NCI-H82 (cell line): Measurements from ENCODE around the gene BOK.

Source experiments
- DNase-seq: peaks from one replicate; lab custom pipeline; 2025; lab: John Stamatoyannopoulos, UW

BOK gene

GRCh38 chr2:241539616-241540374 lies 18.8 kb upstream of the BOK start:
- no peak for DNase-seq

- no peak for DNase-seq
Measured at GRCh38 chr2:241540401-241540770, 18.2 kb upstream of the BOK start.

GRCh38 chr2:241540771-241541561 lies 17.6 kb upstream of the BOK start:
- DNase-seq, result peak; percentile 83

- no peak for DNase-seq
Measured at GRCh38 chr2:241541564-241542277, 16.8 kb upstream of the BOK start.

GRCh38 chr2:241542278-241542605 lies 16.3 kb upstream of the BOK start:
- no peak for DNase-seq

- no peak for DNase-seq
Measured at GRCh38 chr2:241545106-241545505, 13.4 kb upstream of the BOK start.

- no peak for DNase-seq
Measured at GRCh38 chr2:241545523-241546473, 12.7 kb upstream of the BOK start.

- peak; percentile 55 for DNase-seq
Measured at GRCh38 chr2:241546771-241547498, 11.6 kb upstream of the BOK start.

- no peak for DNase-seq
Measured at GRCh38 chr2:241547781-241548450, 10.6 kb upstream of the BOK start.

- DNase-seq, result no peak
Measured at GRCh38 chr2:241548451-241548835, 10.1 kb upstream of the BOK start.

- DNase-seq, result no peak
Measured at GRCh38 chr2:241550616-241551580, 7.6 kb upstream of the BOK start.

- DNase-seq, result no peak
Measured at GRCh38 chr2:241551599-241551997, 6.9 kb upstream of the BOK start.

- DNase-seq, result no peak
Measured at GRCh38 chr2:241551998-241552737, 6.4 kb upstream of the BOK start.

GRCh38 chr2:241553512-241553830 lies 5.1 kb upstream of the BOK start:
- no peak for DNase-seq

GRCh38 chr2:241553981-241554380 lies 4.6 kb upstream of the BOK start:
- DNase-seq, result no peak

GRCh38 chr2:241554610-241555322 lies 3.8 kb upstream of the BOK start:
- DNase-seq, result no peak

- no peak for DNase-seq
Measured at GRCh38 chr2:241555711-241556110, 2.8 kb upstream of the BOK start.

- no peak for DNase-seq
Measured at GRCh38 chr2:241556746-241557145, 1.8 kb upstream of the BOK start.
